CD4-positive, alpha-beta T cell treated with Interleukin-1 beta for 1 hour (primary cell): Measurements from ENCODE around the gene COL13A1.

Experiments
- DNase-seq, 2 donors: peaks; one replicate each; pipeline ENCODE4 v3.0.0-alpha.2; 2020 to 2022

Gene COL13A1

DNA sequence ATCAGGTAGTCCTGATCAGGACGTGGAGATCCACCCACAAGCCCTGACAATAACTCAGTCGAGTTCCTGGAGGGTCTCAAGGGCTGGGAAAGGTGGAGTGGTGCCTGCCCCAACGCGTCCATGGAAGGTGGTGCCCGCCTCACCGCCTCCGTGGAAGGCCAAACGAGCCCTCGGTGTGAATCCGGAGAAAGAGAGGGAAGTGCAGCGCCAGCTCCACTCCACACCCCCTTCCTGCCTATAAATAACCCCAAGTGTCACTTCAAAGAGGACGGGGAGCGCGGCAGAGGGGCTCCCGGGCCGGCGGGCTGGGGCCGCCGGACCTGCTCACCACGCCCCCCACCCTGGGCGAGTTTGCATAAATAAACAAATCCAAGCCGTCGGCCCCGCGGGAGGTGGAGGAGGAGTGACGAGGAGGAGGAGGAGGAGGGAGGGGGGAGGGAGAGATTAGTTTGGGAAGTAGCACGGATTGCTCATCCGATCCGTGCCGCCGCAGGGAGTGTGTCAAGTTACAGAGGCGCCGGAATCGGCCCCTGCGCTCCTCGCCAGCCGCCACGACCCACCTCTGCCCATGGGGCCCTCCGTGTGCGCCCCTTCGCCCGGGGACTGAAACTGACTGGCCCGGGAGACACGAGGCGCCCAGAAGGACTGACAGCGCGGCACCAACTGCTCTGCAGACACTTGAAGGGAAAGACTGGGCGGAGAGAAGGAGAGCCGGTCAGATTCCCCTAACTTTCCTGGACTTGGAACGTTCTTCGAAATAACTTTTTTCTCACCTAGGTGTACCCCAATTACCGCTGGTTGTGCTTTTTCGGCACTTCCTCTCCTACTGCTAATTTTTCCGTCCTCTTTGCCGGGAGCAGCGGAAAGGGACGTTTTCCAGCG is at the start of gene COL13A1:
TSS of gene COL13A1 (plus strand) at position 473 of the 882 bp plus-strand sequence. CDS start 518 bp downstream, outside the sequence.
- no peak for DNase-seq

DNA sequence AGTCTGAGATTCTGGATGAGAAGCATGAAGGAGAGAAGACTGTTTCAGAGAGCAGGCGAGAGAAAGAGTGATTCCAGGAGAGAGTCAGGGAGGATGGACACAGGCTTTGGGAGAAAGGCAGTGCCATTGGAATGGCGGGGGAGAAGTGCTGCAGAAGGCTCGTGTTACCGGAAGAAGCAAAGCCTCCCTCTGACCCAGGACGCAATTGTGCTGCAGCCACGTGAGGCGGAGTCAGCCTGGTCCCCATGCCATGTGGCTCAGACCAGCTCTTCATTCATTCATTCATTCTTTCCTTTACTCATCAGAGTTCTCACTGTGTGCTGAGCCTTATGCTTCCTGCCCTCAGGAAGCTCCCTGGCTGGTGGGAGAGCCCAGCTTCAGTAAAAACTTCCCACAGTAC is 49.2 kb upstream of the COL13A1 start:
- no peak for DNase-seq

DNA sequence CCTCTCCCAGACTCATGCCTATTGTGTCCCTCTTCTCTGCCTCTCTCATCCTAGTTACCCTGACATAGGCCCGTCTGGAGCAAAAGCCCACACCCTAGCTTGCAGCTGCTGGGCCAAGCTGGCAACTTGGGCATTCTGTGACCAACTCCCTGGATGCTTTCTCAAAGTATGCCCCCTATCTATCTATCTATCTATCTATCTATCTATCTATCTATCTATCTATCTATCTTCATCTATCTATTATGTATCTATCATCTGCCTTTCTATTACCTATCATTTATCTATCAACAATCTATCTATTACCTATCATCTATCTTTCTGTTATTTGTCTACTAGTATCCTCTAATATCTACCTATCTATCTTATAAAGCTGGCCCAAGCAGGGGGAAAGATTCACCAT is 45.4 kb upstream of the COL13A1 start:
- no peak for DNase-seq

DNA sequence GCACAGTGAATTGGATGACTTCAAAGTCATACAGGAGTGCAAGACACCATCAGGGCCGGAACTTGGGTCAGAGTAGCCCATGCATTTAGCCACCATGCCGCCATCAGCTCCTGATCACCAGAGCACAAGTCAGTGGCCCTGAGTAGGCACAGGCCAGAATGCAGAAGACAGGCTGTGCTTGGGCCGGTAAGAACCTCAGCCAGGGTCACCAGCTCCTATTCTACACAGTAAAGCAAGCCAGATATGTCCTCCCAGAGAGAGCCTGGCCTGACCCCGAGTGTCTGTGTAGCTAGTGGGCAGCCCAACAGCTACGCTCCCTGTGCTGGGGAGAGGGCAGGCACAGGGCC is 44.5 kb upstream of the COL13A1 start:
- DNase-seq = no peak

DNA sequence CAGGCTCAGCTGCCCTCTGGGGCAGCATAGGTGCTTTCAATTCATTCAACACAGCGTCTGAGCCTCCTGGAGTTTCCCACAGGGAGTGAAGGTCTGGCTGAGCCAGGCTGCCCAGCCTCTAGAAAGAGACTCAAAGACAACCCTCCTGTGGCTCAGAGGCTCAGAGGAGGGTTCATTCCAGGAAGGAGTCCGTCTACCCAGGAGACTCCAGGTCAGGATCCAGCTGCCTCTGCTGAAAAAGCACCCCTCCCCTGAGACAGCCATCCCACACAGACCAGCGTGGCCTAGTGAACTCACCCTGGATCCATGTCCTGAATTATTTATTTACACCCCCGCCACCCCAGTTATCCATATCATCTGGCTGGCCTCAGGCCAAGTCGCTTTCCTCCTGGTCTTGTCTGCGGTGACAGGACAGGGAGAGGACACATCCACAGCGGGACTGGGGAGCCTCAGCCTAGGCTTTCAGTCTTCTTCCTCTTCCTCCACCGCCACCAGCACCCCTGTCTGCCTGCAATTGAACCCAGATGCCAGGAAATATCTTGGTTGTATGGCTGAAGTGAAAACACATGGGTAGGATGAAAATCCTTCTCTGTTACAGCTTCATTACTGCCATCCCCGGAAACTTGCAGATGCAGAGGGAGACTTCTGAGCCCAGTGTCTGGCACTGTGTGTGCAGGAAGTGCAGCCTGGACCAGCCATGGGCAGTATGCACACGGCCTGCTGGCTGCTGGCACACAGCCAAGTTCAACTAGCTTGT is 44.0 kb upstream of the COL13A1 start:
- no peak for DNase-seq

DNA sequence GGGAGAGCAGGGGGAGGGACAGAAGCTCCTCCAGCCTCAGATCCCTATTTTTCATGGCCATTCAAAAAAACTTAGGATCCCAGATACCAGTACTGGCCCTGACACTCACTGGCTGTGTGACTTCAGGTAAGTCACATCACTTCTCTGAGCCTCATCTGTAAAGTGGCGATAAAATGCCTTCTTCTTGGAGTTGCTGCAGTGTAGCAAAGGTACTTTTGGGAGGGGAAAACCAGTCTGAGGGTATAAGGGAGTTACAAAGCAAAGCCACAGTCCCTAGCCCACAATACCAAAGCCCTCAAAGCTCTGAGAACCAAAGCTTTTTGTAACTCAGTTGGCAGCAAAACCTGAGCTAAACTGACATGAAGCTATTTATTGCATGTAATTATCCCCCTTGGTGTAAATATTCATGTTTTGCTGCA is 43.4 kb upstream of the COL13A1 start:
- DNase-seq = no peak

DNA sequence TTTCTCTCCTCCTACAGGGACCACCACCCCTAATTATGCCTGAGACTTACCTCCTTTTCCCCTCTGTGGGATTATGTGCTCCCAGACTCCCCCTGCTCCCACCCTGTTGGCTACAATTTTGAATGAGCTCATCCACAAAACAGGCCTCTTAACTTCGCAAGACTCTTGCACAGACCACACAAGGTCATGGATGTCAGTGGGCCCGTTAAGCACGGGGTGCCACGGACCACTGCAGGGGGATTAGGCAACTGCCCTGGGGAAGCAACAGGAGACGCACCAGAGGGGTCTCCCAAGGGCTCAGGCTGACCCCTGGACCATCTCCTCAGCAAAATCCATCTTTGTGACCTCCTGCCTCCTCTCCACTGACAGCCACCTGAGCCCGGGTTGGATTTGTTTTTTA is 42.1 kb upstream of the COL13A1 start:
- DNase-seq = no peak

DNA sequence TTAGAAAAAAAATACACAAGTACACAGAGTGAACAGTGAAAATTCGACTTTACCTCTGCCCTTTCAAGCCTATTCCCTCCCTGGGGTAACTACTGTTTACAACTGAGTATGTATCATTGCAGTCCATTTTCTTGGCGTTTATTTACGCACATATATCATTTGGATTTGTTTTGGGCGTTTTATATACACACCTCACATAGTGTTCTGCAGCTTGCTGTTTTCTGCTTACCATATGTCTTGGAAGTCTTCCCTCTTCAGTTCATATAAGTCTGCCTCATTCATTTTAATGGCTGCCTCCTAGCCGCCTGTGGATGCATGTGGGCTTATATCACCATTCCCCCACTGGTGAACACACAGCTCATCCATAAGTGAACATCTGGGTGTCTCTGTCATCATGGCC is 41.6 kb upstream of the COL13A1 start:
- no peak for DNase-seq

DNA sequence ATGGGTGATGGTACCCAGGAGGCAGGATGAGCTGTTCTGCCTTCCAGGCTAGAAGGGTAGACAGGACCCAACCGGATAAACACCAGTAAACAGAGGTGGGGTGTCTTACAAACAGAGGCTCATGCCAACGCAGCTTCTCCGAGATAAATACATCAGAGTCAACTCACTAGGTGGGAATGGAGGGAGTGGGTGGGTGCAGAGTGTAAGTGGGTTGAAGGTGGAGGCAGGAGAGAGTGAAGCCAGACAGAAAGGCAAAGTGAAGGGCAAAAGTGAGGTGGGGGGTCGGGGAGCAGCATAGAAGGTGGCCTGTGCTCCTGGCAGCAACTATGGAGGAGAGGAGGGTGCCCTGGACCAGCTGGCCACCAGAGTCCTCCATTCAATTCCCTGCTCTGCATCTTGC is 40.4 kb upstream of the COL13A1 start:
- DNase-seq = no peak

DNA sequence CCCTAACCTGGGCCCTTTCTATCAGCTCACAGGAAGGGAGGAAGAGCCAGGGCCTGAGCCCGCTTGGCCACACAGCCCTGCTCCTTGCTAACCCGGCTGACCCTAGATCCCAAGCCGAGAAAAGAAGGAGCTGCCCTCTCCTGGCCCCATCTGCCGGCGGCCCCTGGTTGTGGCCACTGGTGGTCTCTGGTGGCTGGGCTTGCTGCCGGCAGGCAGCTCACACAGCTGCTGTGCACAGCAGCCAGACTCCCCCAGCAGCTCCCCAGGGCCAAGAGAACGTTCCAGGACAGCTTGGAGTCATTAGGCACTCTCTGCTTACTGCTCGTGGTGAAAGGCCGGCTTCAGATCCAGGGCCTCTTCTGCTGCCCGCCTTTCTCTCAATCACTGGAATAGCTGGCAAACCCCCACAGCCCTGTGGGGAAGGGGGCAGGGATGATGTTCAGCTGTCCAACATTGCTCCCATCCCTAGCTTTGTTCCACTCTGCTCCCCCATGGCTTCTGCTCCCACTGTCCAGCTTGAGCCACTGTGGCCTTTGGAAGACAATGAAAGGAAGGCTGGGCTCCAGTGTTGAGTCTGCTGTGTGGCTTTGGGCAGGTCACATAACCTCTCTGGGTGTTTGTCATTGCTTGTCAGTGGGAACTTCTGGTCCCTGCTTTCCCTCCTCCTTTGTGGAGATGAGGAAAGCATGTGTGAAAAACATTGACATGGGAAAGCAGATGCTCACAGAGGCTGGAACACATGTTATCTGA is 35.4 kb upstream of the COL13A1 start:
- DNase-seq = no peak

DNA sequence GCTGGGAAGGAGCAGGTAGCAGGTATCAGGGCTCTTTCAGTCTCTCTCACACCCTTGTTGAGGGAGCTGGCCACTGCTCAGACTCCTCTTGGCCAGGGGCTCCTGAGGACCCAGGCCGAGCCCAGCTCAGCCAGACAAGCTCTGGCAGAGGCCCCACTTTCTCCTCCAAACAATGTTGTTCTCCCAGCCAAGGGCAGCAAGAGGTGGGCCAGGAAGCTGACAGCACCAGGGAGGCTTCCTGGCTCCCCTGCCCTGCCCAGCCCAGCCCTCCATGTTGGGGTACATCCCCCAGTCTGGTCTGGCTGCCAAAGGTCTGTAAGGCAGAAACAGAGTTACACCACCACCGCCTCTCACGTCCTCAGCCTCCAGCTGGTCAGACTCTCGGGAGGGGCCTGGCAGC is 33.9 kb upstream of the COL13A1 start:
- DNase-seq = no peak

DNA sequence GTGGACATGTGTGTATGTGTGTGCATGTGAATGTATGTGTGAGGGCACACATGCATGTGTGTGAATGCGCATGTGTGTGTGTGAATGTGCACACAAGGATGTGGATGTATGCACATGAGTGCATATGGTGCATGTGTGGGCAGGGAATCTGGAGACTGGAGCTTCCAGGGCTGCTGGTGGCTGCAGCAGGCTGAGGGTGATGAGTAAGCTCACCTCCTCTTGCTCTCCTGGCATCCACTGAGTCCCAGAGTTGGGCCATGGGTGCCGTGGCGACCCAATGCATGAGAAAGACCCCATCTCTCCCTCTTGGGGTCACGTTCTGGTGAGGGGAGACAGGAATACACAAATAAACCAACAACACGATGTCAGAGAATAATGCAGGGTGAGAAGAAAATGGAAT is 33.3 kb upstream of the COL13A1 start:
- DNase-seq = no peak

DNA sequence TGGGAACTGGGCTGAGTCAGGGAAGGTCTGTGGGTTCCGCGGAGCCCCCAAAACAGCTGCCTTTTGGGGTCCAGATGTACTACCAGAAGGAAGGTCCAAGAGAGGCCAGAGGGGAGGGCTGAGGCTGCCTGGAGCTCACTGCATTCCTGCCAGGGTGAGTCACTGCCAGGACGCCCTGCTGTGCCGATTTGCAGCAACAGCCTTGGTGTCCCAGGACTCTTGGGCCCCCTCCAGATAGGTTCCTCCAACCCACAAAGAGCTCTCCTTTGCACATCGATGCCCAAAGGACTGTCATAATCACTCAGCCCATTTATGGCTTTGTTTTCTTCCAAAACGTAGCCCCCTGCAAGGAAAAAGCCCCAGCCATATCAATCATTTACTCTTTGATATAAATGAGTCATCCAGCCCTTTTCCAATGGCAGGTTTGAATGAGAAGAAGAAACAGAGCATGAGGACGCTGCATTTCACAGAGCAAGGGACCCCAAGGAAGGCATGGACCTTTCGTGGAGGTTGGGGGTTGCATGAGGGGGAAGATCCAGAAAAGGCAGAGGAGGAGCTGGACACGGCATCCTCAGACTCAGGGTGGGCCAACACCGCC is 32.2 kb upstream of the COL13A1 start:
- no peak for DNase-seq

DNA sequence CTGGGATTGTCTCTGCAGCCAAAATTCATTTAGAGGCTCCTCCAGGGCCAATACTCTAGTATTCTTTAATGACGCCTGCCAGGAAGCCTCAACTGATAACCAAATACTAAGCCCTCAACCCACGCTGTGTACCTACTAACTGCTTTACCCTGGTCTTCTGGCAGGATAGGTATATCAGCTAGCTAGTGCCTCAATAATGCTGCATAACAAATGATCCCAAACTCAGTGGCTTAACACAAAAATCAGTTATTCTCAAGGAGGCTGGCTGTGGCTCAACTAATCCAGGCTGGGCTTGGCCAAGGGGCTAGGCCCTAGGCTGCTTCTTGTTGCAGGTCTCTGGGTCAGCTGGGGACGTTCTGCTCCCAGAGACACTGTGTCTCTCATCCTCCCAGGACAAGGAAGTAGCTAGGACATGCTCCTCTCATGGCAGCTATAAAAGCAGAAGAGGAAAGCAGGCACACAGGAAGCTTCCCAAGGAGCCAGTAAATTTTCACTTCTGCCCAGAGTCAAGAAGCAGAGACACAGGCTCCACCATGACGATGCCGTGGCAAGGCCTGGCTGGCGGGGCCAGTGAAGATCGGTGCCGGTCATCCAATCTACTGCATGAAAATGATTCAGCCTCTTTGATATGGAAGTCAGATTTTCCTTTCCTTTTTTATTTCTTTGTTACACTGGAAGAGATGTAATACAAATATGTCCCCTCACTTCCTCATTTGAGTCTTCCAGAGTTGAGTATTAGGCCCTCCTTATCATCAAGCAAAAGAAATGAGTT is 28.6 kb upstream of the COL13A1 start:
- DNase-seq = no peak

DNA sequence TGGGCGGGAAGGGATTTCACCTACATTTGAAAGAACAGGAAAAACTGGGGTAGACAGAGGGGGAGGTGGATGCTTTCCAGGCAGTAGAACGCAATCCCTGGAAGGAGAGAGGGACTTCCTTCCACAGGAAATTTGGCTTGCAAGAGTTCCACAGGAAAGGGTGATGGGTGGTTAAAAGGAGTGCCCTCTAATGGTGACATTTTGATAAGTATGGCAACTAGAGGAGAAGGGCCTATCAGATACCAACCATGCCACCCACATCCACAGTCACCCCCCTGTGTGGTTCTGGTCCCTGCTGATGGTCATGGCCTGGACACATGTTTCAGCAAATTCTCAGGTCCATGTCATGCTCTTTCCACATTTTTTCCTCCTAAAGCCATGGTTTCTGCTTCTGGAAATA is 27.1 kb upstream of the COL13A1 start:
- DNase-seq = no peak

DNA sequence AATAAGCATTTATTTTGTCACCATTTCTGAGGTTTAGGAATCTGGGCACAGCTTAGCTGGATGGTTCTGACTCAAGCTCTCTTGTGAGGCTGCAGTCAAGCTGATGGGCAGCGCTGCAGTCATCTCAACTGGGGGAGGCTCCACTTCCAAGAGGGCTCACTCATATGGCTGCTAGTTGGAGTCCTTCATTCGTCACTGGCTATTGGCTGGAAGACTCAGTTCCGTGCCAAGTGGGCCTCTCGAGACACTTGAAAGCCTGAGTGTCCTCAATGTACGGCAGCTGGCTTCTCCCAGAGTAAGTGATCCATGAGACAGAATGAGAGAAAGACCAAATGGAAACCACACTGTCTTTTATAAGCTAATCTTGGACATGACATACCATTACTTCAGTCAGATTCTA is 21.6 kb upstream of the COL13A1 start:
- DNase-seq = no peak

DNA sequence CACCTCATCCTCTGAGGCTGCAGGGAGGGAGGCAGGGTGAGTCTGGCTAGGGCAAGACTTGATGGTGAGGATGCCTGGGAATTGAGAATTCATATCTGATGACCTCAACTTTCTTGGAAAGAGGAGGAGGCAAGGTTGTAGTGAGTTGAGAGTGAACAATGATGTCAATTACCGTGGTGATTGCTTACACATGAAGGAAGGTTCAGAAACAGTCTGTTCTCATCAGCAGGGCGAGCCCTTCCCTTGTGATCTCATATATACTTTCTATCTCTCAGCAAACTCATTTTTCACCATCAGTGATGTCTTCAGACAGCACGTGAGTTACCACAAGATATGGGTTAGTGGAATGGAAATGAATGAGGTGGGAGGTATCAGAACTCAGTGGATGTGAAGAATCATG is 20.1 kb upstream of the COL13A1 start:
- no peak for DNase-seq

DNA sequence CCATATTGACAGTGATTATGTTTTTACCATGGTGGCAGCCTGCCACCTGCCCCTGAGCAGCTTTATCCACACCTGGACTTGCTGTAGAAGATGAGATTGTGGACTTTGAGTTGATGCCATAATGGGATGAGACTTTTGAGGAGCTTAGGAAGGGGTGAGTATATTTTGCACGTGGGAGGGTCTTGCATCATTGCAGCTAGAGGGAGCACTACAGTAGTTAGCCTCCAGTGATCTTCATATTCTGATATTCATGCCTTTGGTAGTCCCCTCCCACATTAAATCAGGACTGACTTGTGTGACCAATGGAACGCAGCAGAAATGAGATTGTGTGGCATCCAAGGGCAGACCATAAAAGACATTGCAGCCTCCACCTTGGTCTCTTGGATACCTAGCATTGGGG is 18.2 kb upstream of the COL13A1 start:
- DNase-seq = no peak

DNA sequence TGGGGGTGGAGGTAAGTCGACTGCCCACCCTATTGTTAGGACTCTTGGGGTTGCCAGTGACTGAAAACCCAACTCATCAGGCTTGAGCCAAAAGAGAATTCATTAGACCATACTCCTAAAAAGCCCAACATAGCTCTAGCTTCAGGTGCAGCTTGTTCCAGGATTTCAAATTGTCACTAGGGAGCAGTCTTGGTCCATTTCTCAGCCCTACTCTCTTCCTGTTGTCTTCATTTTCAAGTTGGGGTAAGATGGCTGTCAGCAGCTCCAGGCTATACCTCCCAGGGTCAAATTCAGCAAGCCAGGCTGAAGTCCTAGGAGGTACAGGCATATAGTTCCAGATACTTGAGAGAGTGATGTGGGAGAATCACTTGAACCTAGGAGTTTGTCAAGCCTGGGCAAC is 14.9 kb upstream of the COL13A1 start:
- no peak for DNase-seq

DNA sequence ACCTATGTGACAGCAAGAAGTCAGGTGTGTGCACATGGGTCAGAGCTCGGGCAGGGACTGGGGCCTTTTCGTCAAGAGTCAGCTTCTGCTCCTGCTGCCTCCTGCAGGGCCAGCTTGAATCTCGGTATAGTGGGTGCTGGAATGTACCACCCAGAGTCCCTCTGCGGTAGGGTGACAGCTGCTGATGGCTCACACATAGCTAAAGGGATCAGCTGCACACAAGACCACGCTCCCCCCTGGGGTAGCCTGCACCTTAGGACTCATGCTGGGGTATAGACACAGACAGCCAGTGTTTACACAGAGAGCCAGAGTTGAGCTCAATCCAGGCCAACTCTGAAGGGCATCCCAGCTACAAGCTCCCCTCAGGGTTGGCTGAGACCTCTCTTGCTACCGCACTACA is 14.0 kb upstream of the COL13A1 start:
- no peak for DNase-seq

DNA sequence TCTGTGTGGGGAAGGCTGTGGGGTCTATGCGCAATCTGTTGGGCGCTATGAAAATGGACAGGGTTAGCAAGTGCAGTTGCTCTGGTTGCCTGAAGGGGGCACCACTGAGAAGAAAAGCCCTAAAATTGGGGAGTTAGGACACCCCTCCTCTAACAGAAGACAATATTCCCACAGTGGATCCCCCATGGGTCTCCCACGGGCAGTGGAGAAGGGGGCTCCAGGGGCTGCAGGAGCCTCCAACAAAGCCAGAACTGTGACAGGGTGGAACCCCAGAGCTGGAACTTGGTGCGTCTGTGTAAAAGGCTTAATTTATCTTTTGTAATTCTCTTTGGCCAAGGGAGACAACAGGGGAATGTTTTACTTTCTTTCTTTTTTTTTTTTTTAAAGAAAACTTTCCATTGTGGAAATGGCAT is 12.5 kb upstream of the COL13A1 start:
- no peak for DNase-seq

DNA sequence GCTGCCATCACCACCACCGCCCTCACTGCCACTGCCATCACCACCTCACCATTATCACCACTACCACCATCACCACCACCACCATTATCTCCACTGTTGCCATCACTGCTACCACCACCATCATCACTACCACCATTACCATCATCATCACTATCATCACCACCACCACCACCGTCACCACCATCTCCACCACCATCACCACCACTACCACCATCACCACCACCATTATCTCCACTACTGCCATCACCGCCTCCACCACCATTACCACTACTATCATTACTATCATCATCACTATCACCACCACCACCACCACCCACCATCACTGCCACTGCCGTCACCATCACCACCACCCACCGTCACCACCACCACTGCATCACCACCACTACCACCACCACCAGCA is 9.9 kb upstream of the COL13A1 start:
- no peak for DNase-seq
